ENCODE data around the gene ADCY6.

Gene ADCY6

GRCh38 chr12:48758186-48758585 is 30.7 kb downstream of the ADCY6 start:
- H3K9ac ChIP-seq (ENCODE audit: low read depth, low read length) = no peak overlapping the region
- no peaks in the 10 kb centered on the region for H3K9me3 ChIP-seq (ENCODE audit: insufficient read depth, low read length, severe bottlenecking)
- no peaks in the 10 kb centered on the region for H3K27me3 ChIP-seq (ENCODE audit: insufficient read depth, low read length, poor library complexity)
- H4K20me1 ChIP-seq (ENCODE audit: insufficient read depth, low read length) = 0 out of 2 replicates have a peak, but pooled peaks cover 1% of the 10 kb centered on the region
- no peaks in the 10 kb centered on the region for H3K79me2 ChIP-seq (ENCODE audit: insufficient read depth, low read length)
- ATAC-seq (ENCODE audit: insufficient read depth, low read depth) (no peak), DNase-seq (no peak)
- no peaks in the 10 kb centered on the region for H3K4me1 ChIP-seq (ENCODE audit: insufficient read depth, low read length)
- TF ChIP-seq, protein P1, sequence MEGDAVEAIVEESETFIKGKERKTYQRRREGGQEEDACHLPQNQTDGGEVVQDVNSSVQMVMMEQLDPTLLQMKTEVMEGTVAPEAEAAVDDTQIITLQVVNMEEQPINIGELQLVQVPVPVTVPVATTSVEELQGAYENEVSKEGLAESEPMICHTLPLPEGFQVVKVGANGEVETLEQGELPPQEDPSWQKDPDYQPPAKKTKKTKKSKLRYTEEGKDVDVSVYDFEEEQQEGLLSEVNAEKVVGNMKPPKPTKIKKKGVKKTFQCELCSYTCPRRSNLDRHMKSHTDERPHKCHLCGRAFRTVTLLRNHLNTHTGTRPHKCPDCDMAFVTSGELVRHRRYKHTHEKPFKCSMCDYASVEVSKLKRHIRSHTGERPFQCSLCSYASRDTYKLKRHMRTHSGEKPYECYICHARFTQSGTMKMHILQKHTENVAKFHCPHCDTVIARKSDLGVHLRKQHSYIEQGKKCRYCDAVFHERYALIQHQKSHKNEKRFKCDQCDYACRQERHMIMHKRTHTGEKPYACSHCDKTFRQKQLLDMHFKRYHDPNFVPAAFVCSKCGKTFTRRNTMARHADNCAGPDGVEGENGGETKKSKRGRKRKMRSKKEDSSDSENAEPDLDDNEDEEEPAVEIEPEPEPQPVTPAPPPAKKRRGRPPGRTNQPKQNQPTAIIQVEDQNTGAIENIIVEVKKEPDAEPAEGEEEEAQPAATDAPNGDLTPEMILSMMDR (IDR thresholded peaks at IDR 0.05; ENCODE audit: borderline replicate concordance, extremely low read depth, low read length, poor library complexity, severe bottlenecking) = no peak
- no peak for TF ChIP-seq EZH2 (IDR thresholded peaks at IDR 0.05; ENCODE audit: borderline replicate concordance, low read depth, low read length, severe bottlenecking)
- H3K4me3 ChIP-seq (ENCODE audit: low read depth in 1 of 2, low read length in 2 of 2) = no peak overlapping the region
- H2AFZ ChIP-seq (ENCODE audit: low read depth, low read length) = no peak overlapping the region
- H3K27ac ChIP-seq (ENCODE audit: low read length) = no peak overlapping the region
- no peaks in the 10 kb centered on the region for H3K36me3 ChIP-seq (ENCODE audit: insufficient read depth, low read length)
- H3K4me2 ChIP-seq (ENCODE audit: insufficient read depth, low read length) = no peak overlapping the region

DNA sequence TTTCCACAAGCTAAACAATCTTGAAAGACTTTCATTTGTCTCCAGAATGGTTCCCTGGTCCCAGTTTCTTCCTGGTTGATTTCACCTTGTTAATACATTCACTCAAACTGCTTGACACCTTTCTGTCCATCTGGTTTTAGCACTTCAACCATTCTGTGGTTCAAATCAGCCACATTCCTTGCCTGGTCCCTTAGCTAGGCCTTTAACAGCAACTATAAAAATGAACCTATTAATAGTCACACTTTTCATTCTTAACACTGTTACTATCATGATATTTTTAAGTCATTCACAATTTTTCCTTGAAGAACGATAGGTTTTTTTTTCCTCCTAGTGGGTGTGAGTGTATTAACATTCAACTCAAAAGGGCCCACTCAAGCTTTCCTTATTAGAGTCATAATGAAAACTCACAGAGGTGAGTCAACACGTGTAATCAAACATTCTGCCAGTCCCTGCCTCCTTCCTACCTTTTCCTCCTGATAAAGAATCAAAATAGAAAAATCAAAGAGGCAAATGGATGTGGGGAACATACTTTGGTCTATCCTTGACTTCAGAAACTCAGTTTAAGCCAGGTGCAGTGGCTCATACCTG is 38.0 kb downstream of the ADCY6 start:
- Histone ChIP-seq H3K4me2 (ENCODE audit: insufficient read depth, low read length) (no peak overlapping the region), H3K4me3 (ENCODE audit: low read depth in 1 of 2, low read length in 2 of 2) (no peak overlapping the region), H3K9me3 (ENCODE audit: insufficient read depth, low read length, severe bottlenecking) (no peaks in the 10 kb centered on the region), H3K27ac (ENCODE audit: low read length) (no peak overlapping the region), H3K27me3 (ENCODE audit: insufficient read depth, low read length, poor library complexity) (no peaks in the 10 kb centered on the region), H3K36me3 (ENCODE audit: insufficient read depth, low read length) (no peaks in the 10 kb centered on the region), H3K79me2 (ENCODE audit: insufficient read depth, low read length) (no peaks in the 10 kb centered on the region), H2AFZ (ENCODE audit: low read depth, low read length) (no peak overlapping the region), H3K9ac (ENCODE audit: low read depth, low read length) (no peak overlapping the region), H4K20me1 (ENCODE audit: insufficient read depth, low read length) (0 out of 2 replicates have a peak, but pooled peaks cover 3% of the 10 kb centered on the region), H3K4me1 (ENCODE audit: insufficient read depth, low read length) (no peaks in the 10 kb centered on the region)
- ATAC-seq (ENCODE audit: insufficient read depth, low read depth) (no peak), DNase-seq (no peak)
- TF ChIP-seq EZH2 (IDR thresholded peaks at IDR 0.05; ENCODE audit: borderline replicate concordance, low read depth, low read length, severe bottlenecking) = no peak
- TF ChIP-seq, protein P1 (IDR thresholded peaks at IDR 0.05; ENCODE audit: borderline replicate concordance, extremely low read depth, low read length, poor library complexity, severe bottlenecking) = no peak

DNA sequence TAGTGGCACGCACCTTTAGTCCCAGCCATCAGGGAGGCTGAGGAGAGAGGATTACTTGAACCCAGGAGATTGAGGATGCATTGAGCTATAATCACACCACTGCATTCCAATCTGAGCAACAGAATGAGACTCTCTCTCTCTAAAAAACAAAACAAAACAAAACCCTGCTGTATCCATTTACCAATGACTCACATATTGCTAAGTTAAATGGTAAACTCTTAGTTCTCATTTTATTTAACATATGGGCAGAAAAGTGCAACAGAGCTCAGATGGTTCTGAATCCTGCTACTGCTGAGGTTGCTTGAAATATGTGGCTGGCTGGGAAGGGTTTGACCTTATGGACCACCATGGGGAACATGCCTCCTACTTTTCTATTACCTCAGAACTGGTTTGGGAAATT is 38.7 kb downstream of the ADCY6 start:
- H3K9ac ChIP-seq (ENCODE audit: low read depth, low read length) = no peak overlapping the region
- H3K36me3 ChIP-seq (ENCODE audit: insufficient read depth, low read length) = no peaks in the 10 kb centered on the region
- H3K9me3 ChIP-seq (ENCODE audit: insufficient read depth, low read length, severe bottlenecking) = no peaks in the 10 kb centered on the region
- H3K79me2 ChIP-seq (ENCODE audit: insufficient read depth, low read length) = no peaks in the 10 kb centered on the region
- DNase-seq (no peak), ATAC-seq (ENCODE audit: insufficient read depth, low read depth) (no peak)
- no peak overlapping the region for H3K4me2 ChIP-seq (ENCODE audit: insufficient read depth, low read length)
- H3K27ac ChIP-seq (ENCODE audit: low read length) = no peak overlapping the region
- H3K4me3 ChIP-seq (ENCODE audit: low read depth in 1 of 2, low read length in 2 of 2) = no peak overlapping the region
- 0 out of 2 replicates have a peak, but pooled peaks cover 3% of the 10 kb centered on the region for H4K20me1 ChIP-seq (ENCODE audit: insufficient read depth, low read length)
- no peaks in the 10 kb centered on the region for H3K4me1 ChIP-seq (ENCODE audit: insufficient read depth, low read length)
- H2AFZ ChIP-seq (ENCODE audit: low read depth, low read length) = no peak overlapping the region
- no peaks in the 10 kb centered on the region for H3K27me3 ChIP-seq (ENCODE audit: insufficient read depth, low read length, poor library complexity)
- TF ChIP-seq, protein P1 (IDR thresholded peaks at IDR 0.05; ENCODE audit: borderline replicate concordance, extremely low read depth, low read length, poor library complexity, severe bottlenecking) = no peak
- no peak for TF ChIP-seq EZH2 (IDR thresholded peaks at IDR 0.05; ENCODE audit: borderline replicate concordance, low read depth, low read length, severe bottlenecking)

Measured in DND-41 (cell line).